ENCODE results near the gene ARHGEF19. TPM values are rescaled to one million over a fixed set of nuclear protein-coding genes. Genes with fewer than 3 reads are reported as not detected.
"Not testable (repeated sequence)": the region's sequence is repeated elsewhere in the genome, so short reads cannot be mapped to it uniquely, and the experiment has no call there.

The ARHGEF19 gene
- total RNA-seq, 1 donor from 2014 or later: 8.5 TPM

GRCh38 chr1:16248603-16249516 lies 36.4 kb upstream of the ARHGEF19 start:
- H3K36me3 Mint-ChIP-seq (ENCODE audit: low read depth): peaks cover 32% of the 10 kb centered on the region
- no peaks in the 10 kb centered on the region for H3K27me3 Mint-ChIP-seq
- DNase-seq: no peak
- intact Hi-C loops (cut with micrococcal nuclease): no loop called here
- no peaks in the 10 kb centered on the region for H3K9me3 Mint-ChIP-seq
- no peak overlapping the region for H3K27ac Mint-ChIP-seq
- no peak overlapping the region for H3K4me3 Mint-ChIP-seq
- peaks cover 12% of the 10 kb centered on the region for H3K4me1 Mint-ChIP-seq

DNA sequence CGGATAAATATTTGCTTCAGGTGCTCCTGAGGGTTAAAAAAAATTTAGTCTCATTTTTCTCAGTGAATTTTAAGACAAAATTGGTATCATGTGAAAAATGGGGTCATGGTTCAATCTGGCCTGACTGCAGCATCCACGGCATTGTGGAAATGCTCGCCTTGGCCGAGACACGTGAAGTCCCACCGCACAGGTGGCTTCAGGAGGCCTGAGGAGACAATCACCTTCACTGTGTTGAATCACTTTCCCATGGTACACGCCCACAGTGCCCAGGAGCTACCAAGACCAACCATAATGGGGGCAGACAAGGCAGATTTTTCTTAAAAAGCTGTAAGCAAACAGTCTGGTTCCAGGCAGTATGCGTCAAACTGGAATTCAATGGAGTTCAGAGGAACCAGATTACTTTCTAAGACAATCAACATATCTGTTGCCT lies 35.6 kb upstream of the ARHGEF19 start:
- H3K9me3 Mint-ChIP-seq: no peaks in the 10 kb centered on the region
- intact Hi-C loops (cut with micrococcal nuclease): no loop called here
- peaks cover 30% of the 10 kb centered on the region for H3K36me3 Mint-ChIP-seq (ENCODE audit: low read depth)
- no peak overlapping the region for H3K4me3 Mint-ChIP-seq
- H3K4me1 Mint-ChIP-seq: peaks cover 12% of the 10 kb centered on the region
- DNase-seq: no peak
- H3K27ac Mint-ChIP-seq: no peak overlapping the region
- H3K27me3 Mint-ChIP-seq: no peaks in the 10 kb centered on the region

DNA sequence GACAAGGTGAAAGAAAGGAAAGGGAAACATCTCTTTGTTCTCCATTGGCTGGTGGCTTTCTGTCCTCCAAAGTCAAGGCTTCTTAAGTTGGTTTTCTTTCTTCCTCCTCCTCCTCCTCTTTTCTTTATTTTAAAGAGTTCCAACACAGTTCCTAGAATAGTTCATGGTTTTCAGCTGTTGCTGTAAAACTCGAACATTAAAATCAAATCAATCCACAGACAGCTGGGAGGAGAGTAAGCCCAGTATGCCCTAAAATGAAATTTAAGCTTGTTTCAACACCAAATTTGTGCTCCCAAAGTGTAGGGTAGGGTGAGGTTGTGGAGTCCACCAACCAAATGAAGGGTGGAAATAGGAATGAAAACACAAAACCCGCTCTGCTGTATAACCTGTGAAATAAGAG lies 35.0 kb upstream of the ARHGEF19 start:
- peaks cover 12% of the 10 kb centered on the region for H3K4me1 Mint-ChIP-seq
- H3K27ac Mint-ChIP-seq: no peak overlapping the region
- intact Hi-C loops (cut with micrococcal nuclease): no loop called here
- H3K27me3 Mint-ChIP-seq: no peaks in the 10 kb centered on the region
- peaks cover 27% of the 10 kb centered on the region for H3K36me3 Mint-ChIP-seq (ENCODE audit: low read depth)
- no peaks in the 10 kb centered on the region for H3K9me3 Mint-ChIP-seq
- no peak for DNase-seq
- H3K4me3 Mint-ChIP-seq: no peak overlapping the region

DNA sequence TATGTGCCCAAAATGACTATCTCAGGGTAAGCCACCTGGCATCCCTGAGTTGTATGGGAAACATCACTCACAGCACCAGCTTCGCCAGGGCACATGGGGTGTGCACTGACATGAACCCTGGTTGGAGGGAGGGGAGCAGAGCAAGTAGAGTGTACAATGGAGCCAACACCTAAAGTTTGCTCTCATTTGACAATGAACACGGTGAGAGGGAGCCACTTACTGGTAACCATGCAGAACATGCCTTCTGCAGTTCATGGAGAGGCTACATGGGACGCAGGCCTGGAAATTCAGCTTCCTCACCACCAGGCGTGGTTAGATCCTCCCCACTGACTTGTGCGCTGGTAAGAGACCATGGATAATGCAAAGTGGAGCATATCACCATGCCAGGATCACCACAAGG lies 34.5 kb upstream of the ARHGEF19 start:
- Mint-ChIP-seq H3K27me3 (no peaks in the 10 kb centered on the region), H3K27ac (no peak overlapping the region), H3K4me3 (no peak overlapping the region), H3K4me1 (peaks cover 12% of the 10 kb centered on the region), H3K9me3 (no peaks in the 10 kb centered on the region), H3K36me3 (ENCODE audit: low read depth) (peaks cover 24% of the 10 kb centered on the region)
- no peak for DNase-seq
- intact Hi-C loops (cut with micrococcal nuclease): no loop called here

DNA sequence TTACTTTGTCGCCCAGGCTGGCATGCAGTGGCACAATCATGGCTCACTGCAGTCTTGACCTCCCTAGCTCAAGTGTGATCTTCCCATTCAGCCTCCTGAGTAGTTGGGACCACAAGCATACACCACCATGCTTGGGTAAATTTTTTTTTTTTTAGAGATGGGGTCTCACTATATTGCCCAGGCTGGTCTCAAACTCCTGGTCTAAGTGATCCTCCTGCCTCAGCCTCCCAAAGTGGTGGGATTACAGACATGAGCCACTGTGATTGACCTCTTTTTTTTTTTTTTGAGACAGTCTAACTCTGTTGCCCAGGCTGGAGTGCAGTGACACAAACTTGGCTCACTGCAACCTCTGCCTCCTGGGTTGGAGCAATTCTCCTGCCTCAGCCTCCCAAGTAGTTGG lies 33.8 kb upstream of the ARHGEF19 start:
- peaks cover 19% of the 10 kb centered on the region for H3K36me3 Mint-ChIP-seq (ENCODE audit: low read depth)
- H3K27ac Mint-ChIP-seq; H3K9me3 Mint-ChIP-seq; H3K27me3 Mint-ChIP-seq; DNase-seq; H3K4me3 Mint-ChIP-seq; intact Hi-C loops (cut with micrococcal nuclease): not testable (repeated sequence)
- H3K4me1 Mint-ChIP-seq: peaks cover 12% of the 10 kb centered on the region

GRCh38 chr1:16245476-16246196 lies 33.2 kb upstream of the ARHGEF19 start:
- Mint-ChIP-seq H3K36me3 (ENCODE audit: low read depth) (peaks cover 17% of the 10 kb centered on the region), H3K4me1 (peaks cover 12% of the 10 kb centered on the region), H3K27me3 (no peaks in the 10 kb centered on the region), H3K27ac (no peak overlapping the region), H3K9me3 (no peaks in the 10 kb centered on the region), H3K4me3 (no peak overlapping the region)
- intact Hi-C loops (cut with micrococcal nuclease): loop anchor here (2.0 kb wide), 1 partner anchor 59 kb away; no protein-coding TSS in a partner anchor
- DNase-seq: no peak

DNA sequence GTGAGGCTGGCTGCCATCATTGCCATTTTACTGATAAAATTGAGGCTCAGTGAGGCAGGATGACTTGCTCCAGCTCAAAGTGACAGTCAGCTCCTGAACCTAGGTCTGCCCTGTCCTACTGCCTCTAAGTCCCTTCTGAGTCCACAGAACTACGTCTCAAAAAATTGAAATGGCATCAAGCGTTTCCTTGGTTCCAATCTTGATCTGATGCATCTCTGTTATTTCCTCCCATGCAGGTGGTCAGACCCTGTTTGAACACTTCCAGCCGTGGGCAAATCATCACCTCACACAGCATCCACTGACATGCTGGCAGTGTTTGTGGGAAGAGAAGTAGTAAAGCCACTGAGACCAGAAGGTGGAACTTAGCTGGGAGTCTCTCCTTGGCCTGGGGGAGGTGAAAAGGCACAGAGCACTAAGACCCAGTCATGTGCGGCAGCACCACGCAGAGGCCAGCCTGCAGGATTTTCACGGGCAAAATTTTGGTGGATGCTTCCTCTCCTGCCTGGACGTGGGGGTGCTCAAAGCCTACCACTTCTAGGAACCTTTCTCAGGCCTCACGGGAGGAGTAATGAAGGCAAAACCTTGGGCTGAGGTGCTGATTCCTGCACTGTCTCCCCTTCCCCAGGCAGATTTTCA lies 32.3 kb upstream of the ARHGEF19 start:
- Mint-ChIP-seq H3K27me3 (no peaks in the 10 kb centered on the region), H3K4me1 (peaks cover 13% of the 10 kb centered on the region), H3K36me3 (ENCODE audit: low read depth) (peaks cover 13% of the 10 kb centered on the region), H3K27ac (no peak overlapping the region), H3K9me3 (no peaks in the 10 kb centered on the region), H3K4me3 (no peak overlapping the region)
- intact Hi-C loops (cut with micrococcal nuclease): loop anchor here (1.0 to 2.0 kb wide), 3 partner anchors 38 to 165 kb away; no protein-coding TSS in a partner anchor
- DNase-seq: no peak

DNA sequence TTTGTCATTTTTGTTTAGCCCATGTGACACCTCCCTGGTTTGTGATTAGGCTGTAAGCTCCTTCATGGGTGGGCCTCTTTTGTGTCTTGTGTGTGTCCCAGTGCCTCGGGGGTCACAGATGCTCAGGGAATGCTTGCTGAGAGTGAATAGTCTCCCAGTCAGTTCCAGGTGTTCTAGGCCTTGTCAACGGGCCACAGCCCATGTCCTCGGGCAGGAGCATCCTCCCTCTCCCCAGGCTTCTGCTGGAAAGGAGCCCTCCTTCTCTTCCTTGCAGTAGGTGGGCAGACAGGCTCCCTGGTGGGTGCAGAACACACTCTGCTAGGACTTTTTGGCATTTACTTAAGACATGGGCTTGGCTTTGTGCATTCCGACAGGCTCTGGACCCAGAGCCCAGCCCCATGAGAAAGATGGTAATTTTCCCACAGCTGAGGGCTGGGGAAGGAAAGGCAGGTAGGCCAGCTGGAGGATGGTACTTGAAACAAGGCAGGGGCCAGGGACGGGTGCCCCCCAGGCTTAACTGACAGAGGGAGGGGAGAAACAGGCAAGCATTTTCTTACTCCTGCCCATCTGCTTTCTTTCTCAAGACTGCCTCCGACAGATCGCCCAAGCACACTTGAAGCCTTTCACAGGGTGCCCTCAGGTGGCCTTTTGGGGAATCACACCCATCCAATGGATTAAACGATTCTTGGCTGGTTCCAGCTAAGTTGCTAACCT lies 31.6 kb upstream of the ARHGEF19 start:
- H3K27me3 Mint-ChIP-seq: no peaks in the 10 kb centered on the region
- no peak overlapping the region for H3K4me3 Mint-ChIP-seq
- H3K27ac Mint-ChIP-seq: no peak overlapping the region

GRCh38 chr1:16243215-16243610 lies 30.8 kb upstream of the ARHGEF19 start:
- DNase-seq: no peak
- Mint-ChIP-seq H3K27me3 (no peaks in the 10 kb centered on the region), H3K4me1 (peaks cover 7% of the 10 kb centered on the region), H3K4me3 (no peak overlapping the region), H3K36me3 (ENCODE audit: low read depth) (peaks cover 8% of the 10 kb centered on the region), H3K27ac (no peak overlapping the region), H3K9me3 (no peaks in the 10 kb centered on the region)
- intact Hi-C loops (cut with micrococcal nuclease): no loop called here

More for the DNA sequence above, 31.6 kb upstream of the ARHGEF19 start:
- peaks cover 8% of the 10 kb centered on the region for H3K4me1 Mint-ChIP-seq
- intact Hi-C loops (cut with micrococcal nuclease): loop anchor here (1.0 to 2.0 kb wide), 3 partner anchors 38 to 165 kb away; no protein-coding TSS in a partner anchor
- peaks cover 9% of the 10 kb centered on the region for H3K36me3 Mint-ChIP-seq (ENCODE audit: low read depth)
- DNase-seq: peak; percentile 93
- H3K9me3 Mint-ChIP-seq: no peaks in the 10 kb centered on the region

GRCh38 chr1:16242556-16243214 lies 30.2 kb upstream of the ARHGEF19 start:
- no peaks in the 10 kb centered on the region for H3K9me3 Mint-ChIP-seq
- no peak overlapping the region for H3K27ac Mint-ChIP-seq
- H3K27me3 Mint-ChIP-seq: no peaks in the 10 kb centered on the region
- H3K4me3 Mint-ChIP-seq: no peak overlapping the region
- peaks cover 9% of the 10 kb centered on the region for H3K4me1 Mint-ChIP-seq
- peaks cover 8% of the 10 kb centered on the region for H3K36me3 Mint-ChIP-seq (ENCODE audit: low read depth)
- DNase-seq: no peak
- intact Hi-C loops (cut with micrococcal nuclease): no loop called here

- H3K9me3 Mint-ChIP-seq: no peaks in the 10 kb centered on the region
- H3K27ac Mint-ChIP-seq: no peak overlapping the region
- H3K4me1 Mint-ChIP-seq: peaks cover 17% of the 10 kb centered on the region
- intact Hi-C loops (cut with micrococcal nuclease): no loop called here
- no peak overlapping the region for H3K4me3 Mint-ChIP-seq
- no peaks in the 10 kb centered on the region for H3K27me3 Mint-ChIP-seq
- no peak for DNase-seq
- peaks cover 2% of the 10 kb centered on the region for H3K36me3 Mint-ChIP-seq (ENCODE audit: low read depth)
Observed at GRCh38 chr1:16241221-16241708, 28.8 kb upstream of the ARHGEF19 start.

DNA sequence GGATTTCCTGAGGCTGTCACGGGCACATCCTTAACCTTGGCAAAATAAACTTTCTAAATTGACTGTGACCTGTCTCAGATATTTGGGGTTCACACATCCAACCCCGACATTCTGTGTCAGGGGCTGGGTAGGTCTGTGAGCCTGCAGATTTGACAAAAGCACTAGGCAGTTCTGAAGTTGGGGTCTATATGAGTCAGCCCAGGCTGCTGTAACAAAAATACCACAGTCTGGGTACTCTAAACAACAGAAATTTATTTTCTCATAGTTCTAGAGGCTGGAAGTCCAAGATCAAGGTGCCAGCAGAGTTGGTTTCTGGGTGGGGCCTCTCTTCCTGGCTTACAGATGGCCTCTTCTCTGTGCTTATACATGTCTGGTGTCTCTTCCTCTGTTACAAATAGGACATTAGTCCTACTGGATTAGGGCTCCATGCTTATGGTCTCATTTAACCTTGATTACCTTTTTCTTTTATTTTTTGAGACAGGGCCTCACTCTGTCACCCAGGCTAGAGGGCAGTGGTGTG lies 27.6 kb upstream of the ARHGEF19 start:
- H3K4me1 Mint-ChIP-seq: peaks cover 23% of the 10 kb centered on the region
- no peaks in the 10 kb centered on the region for H3K36me3 Mint-ChIP-seq (ENCODE audit: low read depth)
- no peaks in the 10 kb centered on the region for H3K9me3 Mint-ChIP-seq
- peak overlapping the region; percentile 29 for H3K27ac Mint-ChIP-seq
- intact Hi-C loops (cut with micrococcal nuclease): loop anchor here (5.0 kb wide), 1 partner anchor 393 kb away; the partner anchor contains the start of gene SPEN
- no peak overlapping the region for H3K4me3 Mint-ChIP-seq
- DNase-seq: no peak
- no peaks in the 10 kb centered on the region for H3K27me3 Mint-ChIP-seq

All from activated CD4-positive, alpha-beta T cell treated with anti-CD3 and anti-CD28 coated beads, Interleukin-2, amount 10 ng/mL, durations not matched to agents 24 days and 14 days (primary cell).